Stimulated activated naive CD4-positive, alpha-beta T cell (primary cell): ENCODE data around the gene SLC44A4.
"Not testable (repeated sequence)": the region's sequence is repeated elsewhere in the genome, so short reads cannot be mapped to it uniquely, and the experiment has no call there.

ENCODE experiments used
- DNase-seq, 6 experiments: peaks; one replicate each; lab custom pipeline; 2025; lab: John Stamatoyannopoulos, UW

The SLC44A4 gene

GRCh38 chr6:31858707-31859106 is 20.1 kb downstream of the SLC44A4 start:
- DNase-seq: no peak

GRCh38 chr6:31857774-31858173 is 21.0 kb downstream of the SLC44A4 start:
- not testable (repeated sequence) for DNase-seq

GRCh38 chr6:31851980-31852718 is 26.6 kb downstream of the SLC44A4 start:
- not testable (repeated sequence) for DNase-seq

- DNase-seq: no peak
Measured at GRCh38 chr6:31851485-31851832, 27.3 kb downstream of the SLC44A4 start.

- DNase-seq: no peak
Measured at GRCh38 chr6:31850765-31851484, 27.9 kb downstream of the SLC44A4 start.

GRCh38 chr6:31847276-31847978 is 31.4 kb downstream of the SLC44A4 start:
- DNase-seq: no peak

- DNase-seq: no peak
Measured at GRCh38 chr6:31844507-31844906, 34.3 kb downstream of the SLC44A4 start.

GRCh38 chr6:31842053-31842452 is 36.7 kb downstream of the SLC44A4 start:
- no peak for DNase-seq

- not testable (repeated sequence) for DNase-seq
Measured at GRCh38 chr6:31839779-31840126, 39.0 kb downstream of the SLC44A4 start.

- DNase-seq: no peak
Measured at GRCh38 chr6:31838968-31839367, 39.8 kb downstream of the SLC44A4 start.

GRCh38 chr6:31838114-31838553 is 40.7 kb downstream of the SLC44A4 start:
- DNase-seq: not testable (repeated sequence)

GRCh38 chr6:31837369-31838113 is 41.3 kb downstream of the SLC44A4 start:
- no peak for DNase-seq

- DNase-seq: peak in 1 of 6 experiments; percentile 19
Measured at GRCh38 chr6:31836474-31837368, 42.1 kb downstream of the SLC44A4 start.

- no peak for DNase-seq
Measured at GRCh38 chr6:31836047-31836473, 42.7 kb downstream of the SLC44A4 start.

- DNase-seq: peak; percentile 67 to 87 (median 74)
Measured at GRCh38 chr6:31834367-31835250, 44.2 kb downstream of the SLC44A4 start.

- DNase-seq: peak in 1 of 6 experiments; percentile 26
Measured at GRCh38 chr6:31831350-31832215, 47.2 kb downstream of the SLC44A4 start.

- no peak for DNase-seq
Measured at GRCh38 chr6:31830886-31831335, 47.9 kb downstream of the SLC44A4 start.

GRCh38 chr6:31829633-31830283 is 49.0 kb downstream of the SLC44A4 start:
- DNase-seq: peak in 4 of 6 experiments; percentile 15 to 81 (median 58)
